NK-92 treated with Interleukin-12 subunit alpha and Interleukin-12 subunit beta, amount 100 ng/mL, for 24 hours (cell line): ENCODE measurements around the gene FOSL2.

ENCODE experiments used
- DNase-seq: peaks from one replicate; lab custom pipeline; 2025; lab: John Stamatoyannopoulos, UW

FOSL2 gene

GRCh38 chr2:28449488-28450395, 57.1 kb downstream of the FOSL2 start:
- peak; percentile 74 for DNase-seq

- no peak for DNase-seq
Measured at GRCh38 chr2:28450901-28451565, 58.4 kb downstream of the FOSL2 start.

- DNase-seq = no peak
Measured at GRCh38 chr2:28451793-28452533, 59.3 kb downstream of the FOSL2 start.

- peak; percentile 71 for DNase-seq
Measured at GRCh38 chr2:28452534-28453081, 60.0 kb downstream of the FOSL2 start.

- DNase-seq = no peak
Measured at GRCh38 chr2:28453396-28453795, 60.7 kb downstream of the FOSL2 start.

GRCh38 chr2:28454016-28454930, 61.6 kb downstream of the FOSL2 start:
- DNase-seq = no peak

- no peak for DNase-seq
Measured at GRCh38 chr2:28457237-28457636, 64.6 kb downstream of the FOSL2 start.

- no peak for DNase-seq
Measured at GRCh38 chr2:28461056-28461455, 68.4 kb downstream of the FOSL2 start.

GRCh38 chr2:28462122-28462521, 69.5 kb downstream of the FOSL2 start:
- DNase-seq = no peak

- DNase-seq = no peak
Measured at GRCh38 chr2:28463211-28463816, 70.7 kb downstream of the FOSL2 start.

- no peak for DNase-seq
Measured at GRCh38 chr2:28463893-28464292, 71.2 kb downstream of the FOSL2 start.

- DNase-seq = no peak
Measured at GRCh38 chr2:28465148-28465885, 72.7 kb downstream of the FOSL2 start.
